HEK293 (cell line): ENCODE results near the gene ZBTB26.

ENCODE experiments used
- ZNF76 ChIP-seq: fragments of 450-650 bp; formaldehyde crosslinking; IDR thresholded peaks from 2 replicates; pipeline ENCODE4; 2016; ENCODE audit warnings: low read depth, missing biosample characterization, missing genetic modification characterization, borderline replicate concordance
- TF ChIP-seq, protein P1 (sequence below): fragments of 450-650 bp; formaldehyde crosslinking; IDR thresholded peaks from 2 replicates; pipeline ENCODE4 v1.5.1; 2016; ENCODE audit warnings: missing biosample characterization, missing genetic modification characterization
- TF ChIP-seq, protein P2 (sequence below): IDR thresholded peaks from 2 replicates; pipeline ENCODE4 v1.6.1; 2011; ENCODE audit warnings: mild to moderate bottlenecking, low read depth, low read length, borderline replicate concordance
- TF ChIP-seq, protein P3 (sequence below): fragments of 450-650 bp; formaldehyde crosslinking; IDR thresholded peaks from 2 replicates; pipeline ENCODE4 v1.5.1; 2016; ENCODE audit warnings: missing biosample characterization, missing genetic modification characterization

DNA sequence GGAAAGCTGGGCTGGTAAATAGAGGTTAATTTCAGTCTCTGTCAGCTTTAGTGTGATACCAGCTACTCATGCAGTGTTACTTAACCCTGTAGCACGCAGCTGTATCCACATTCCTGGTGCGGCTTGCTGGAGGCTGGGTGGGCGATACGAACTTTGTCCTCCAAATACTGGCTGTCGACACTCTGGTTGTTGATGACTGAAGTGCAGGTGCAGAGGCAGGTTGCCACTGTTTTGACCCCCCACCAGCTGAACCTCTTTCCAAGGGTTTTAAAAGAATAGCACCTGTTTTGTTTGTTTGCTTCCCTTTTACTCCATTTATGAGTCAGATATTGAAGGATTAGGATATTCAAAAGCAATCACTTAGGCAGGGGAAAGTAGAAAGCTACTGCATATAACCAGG lies 5.2 kb upstream of the ZBTB26 start:
- TF ChIP-seq, protein P1, sequence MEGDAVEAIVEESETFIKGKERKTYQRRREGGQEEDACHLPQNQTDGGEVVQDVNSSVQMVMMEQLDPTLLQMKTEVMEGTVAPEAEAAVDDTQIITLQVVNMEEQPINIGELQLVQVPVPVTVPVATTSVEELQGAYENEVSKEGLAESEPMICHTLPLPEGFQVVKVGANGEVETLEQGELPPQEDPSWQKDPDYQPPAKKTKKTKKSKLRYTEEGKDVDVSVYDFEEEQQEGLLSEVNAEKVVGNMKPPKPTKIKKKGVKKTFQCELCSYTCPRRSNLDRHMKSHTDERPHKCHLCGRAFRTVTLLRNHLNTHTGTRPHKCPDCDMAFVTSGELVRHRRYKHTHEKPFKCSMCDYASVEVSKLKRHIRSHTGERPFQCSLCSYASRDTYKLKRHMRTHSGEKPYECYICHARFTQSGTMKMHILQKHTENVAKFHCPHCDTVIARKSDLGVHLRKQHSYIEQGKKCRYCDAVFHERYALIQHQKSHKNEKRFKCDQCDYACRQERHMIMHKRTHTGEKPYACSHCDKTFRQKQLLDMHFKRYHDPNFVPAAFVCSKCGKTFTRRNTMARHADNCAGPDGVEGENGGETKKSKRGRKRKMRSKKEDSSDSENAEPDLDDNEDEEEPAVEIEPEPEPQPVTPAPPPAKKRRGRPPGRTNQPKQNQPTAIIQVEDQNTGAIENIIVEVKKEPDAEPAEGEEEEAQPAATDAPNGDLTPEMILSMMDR: no peak
- TF ChIP-seq ZNF76 (tag by site-specific recombination): no peak
- TF ChIP-seq, protein P2, sequence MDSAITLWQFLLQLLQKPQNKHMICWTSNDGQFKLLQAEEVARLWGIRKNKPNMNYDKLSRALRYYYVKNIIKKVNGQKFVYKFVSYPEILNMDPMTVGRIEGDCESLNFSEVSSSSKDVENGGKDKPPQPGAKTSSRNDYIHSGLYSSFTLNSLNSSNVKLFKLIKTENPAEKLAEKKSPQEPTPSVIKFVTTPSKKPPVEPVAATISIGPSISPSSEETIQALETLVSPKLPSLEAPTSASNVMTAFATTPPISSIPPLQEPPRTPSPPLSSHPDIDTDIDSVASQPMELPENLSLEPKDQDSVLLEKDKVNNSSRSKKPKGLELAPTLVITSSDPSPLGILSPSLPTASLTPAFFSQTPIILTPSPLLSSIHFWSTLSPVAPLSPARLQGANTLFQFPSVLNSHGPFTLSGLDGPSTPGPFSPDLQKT: no peak
- TF ChIP-seq, protein P3, sequence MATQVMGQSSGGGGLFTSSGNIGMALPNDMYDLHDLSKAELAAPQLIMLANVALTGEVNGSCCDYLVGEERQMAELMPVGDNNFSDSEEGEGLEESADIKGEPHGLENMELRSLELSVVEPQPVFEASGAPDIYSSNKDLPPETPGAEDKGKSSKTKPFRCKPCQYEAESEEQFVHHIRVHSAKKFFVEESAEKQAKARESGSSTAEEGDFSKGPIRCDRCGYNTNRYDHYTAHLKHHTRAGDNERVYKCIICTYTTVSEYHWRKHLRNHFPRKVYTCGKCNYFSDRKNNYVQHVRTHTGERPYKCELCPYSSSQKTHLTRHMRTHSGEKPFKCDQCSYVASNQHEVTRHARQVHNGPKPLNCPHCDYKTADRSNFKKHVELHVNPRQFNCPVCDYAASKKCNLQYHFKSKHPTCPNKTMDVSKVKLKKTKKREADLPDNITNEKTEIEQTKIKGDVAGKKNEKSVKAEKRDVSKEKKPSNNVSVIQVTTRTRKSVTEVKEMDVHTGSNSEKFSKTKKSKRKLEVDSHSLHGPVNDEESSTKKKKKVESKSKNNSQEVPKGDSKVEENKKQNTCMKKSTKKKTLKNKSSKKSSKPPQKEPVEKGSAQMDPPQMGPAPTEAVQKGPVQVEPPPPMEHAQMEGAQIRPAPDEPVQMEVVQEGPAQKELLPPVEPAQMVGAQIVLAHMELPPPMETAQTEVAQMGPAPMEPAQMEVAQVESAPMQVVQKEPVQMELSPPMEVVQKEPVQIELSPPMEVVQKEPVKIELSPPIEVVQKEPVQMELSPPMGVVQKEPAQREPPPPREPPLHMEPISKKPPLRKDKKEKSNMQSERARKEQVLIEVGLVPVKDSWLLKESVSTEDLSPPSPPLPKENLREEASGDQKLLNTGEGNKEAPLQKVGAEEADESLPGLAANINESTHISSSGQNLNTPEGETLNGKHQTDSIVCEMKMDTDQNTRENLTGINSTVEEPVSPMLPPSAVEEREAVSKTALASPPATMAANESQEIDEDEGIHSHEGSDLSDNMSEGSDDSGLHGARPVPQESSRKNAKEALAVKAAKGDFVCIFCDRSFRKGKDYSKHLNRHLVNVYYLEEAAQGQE (tag by site-specific recombination): no peak
